Stimulated activated CD4-positive, alpha-beta T cell treated with anti-CD3 and anti-CD28 coated beads, Interleukin-15, amount 100 ng/mL, for 24 hours (primary cell): ENCODE data around the gene ATP11A.
"Not testable (repeated sequence)": the region's sequence is repeated elsewhere in the genome, so short reads cannot be mapped to it uniquely, and the experiment has no call there.

Experiments used
- DNase-seq: peaks from one replicate; pipeline ENCODE4 v3.0.0-alpha.2; 2020

The ATP11A gene

GRCh38 chr13:112844411-112844810 is 154.6 kb downstream of the ATP11A start:
- no peak for DNase-seq

DNA sequence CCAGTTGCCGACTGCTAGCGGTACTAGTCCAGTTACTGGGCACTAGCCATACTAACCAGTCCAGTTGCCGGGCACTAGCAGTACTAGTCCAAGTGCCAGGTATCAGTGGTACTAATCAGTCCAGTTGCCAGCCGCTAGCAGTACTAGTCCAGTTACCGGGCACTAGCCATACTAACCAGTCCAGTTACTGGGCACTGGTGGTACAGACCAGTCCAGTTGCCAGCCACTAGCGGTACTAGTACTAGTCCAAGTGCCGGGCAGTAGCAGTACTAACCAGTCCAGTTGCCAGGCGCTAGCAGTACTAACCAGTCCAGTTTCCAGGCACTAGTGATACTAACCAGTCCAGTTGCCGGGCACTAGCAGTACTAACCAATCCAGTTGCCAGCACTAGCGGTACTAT is 155.0 kb downstream of the ATP11A start:
- DNase-seq = no peak

GRCh38 chr13:112845511-112846144 is 155.8 kb downstream of the ATP11A start:
- no peak for DNase-seq

DNA sequence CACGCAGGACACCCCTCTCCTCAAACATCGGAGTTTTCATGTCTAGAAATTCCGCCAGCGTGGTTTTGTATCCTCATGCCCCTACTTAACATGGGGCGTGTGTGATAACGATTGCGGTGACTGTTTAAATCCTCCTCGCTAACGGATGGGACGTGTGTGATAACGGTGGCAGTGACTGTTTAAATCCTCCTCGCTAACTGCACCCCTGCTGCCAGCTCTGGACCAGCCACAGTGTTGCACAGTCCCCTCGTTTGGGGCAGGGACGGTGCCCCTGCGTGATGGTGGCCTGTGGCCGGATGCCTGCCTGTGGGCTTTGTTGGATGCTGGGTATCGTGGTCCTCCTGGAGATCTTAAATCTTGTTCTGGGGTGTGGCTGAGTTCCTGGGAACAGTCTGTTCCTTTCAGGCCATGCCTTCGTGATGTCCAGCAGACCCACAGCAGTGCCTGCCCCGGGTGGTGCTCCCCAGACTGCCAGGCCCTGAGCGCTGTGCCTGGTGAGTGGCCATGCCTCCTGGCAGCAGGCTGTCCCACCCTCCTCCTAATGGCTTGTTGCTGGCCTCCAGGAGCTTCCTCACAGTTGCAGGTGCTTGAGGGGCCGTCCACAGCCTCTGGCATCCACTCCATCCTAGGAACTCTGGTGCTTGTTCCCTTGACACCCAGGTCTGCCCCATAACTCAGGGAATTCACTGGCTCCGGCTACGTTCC is 156.7 kb downstream of the ATP11A start:
- no peak for DNase-seq

GRCh38 chr13:112849500-112849899 is 159.7 kb downstream of the ATP11A start:
- no peak for DNase-seq

- DNase-seq = no peak
Observed at GRCh38 chr13:112850273-112850672, 160.4 kb downstream of the ATP11A start.

GRCh38 chr13:112851107-112852038 is 161.5 kb downstream of the ATP11A start:
- no peak for DNase-seq

DNA sequence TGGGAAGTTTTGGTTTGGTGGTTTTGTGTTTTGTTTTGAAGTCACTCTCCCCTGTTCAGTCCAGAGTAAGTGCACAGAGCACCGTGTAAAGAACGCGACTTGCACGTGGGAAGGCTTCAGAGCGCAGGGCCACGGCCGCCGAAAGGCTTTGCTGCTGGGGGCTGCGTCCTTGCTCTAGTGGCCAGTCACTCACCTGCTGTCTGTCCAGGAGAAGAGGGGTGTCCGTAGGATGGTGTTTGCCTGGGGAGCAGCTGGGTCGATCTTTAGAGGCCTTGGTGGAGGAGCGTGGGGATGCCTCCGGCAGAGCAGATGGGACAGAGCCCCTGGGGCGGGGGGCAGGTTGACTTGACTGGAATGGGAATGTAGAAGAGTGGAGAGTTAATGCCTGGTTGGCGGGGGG is 162.6 kb downstream of the ATP11A start:
- DNase-seq = no peak

DNA sequence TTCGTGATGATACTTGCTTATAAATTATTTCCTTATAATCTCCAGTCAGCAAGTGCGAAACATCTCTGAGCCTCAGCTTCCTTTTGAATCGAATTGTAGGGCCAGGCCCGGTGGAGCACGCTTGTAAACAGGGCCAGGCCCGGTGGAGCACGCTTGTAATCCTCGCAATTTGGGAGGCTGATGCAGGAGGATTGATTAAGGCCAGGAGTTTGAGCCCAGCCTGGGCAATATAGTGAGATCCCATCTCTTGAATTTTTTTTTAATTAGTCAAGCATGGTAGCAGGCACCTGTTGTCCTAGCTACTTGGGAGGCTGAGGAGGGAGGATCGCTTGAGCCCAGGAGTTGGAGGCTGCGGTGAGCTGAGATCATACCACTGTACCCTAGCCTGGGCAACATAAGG is 163.0 kb downstream of the ATP11A start:
- no peak for DNase-seq

DNA sequence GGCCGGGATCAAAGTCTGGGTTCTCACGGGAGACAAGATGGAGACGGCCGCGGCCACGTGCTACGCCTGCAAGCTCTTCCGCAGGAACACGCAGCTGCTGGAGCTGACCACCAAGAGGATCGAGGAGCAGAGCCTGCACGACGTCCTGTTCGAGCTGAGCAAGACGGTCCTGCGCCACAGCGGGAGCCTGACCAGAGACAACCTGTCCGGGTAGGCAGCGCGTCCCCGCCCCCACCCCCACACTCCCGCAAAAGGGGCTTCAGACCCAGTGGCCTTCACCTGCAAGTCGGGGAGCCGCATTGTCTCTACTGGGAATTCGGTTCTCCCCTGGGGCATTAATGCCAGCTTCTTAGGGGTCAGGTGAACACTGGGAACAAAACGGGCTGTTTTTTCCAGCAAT is 164.5 kb downstream of the ATP11A start:
- DNase-seq = no peak

- no peak for DNase-seq
Observed at GRCh38 chr13:112855859-112856258, 166.0 kb downstream of the ATP11A start.

DNA sequence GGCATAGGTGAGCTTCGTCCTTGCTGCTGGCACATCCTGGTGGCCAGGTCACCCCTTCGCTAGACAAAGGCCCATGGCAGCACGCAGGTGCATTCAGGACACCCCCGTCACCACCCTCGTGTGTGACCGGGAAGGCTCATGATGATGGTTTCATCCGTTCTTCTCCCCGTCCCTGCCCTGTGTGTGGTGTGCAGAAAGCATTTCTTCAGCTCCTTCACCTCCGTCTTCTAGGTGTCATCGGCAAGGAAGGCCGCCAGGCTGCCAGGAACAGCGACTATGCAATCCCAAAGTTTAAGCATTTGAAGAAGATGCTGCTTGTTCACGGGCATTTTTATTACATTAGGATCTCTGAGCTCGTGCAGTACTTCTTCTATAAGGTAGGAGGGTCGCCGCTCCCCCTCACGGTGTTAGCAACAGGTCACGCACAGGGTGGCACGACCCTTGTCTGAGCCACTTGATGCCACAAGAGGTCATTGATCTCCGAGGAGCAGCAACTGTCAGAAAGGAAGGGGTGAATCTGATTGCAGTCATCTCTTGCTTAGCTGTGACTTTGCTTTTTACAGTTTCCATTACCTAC is 168.2 kb downstream of the ATP11A start:
- no peak for DNase-seq

GRCh38 chr13:112859128-112859816 is 169.4 kb downstream of the ATP11A start:
- DNase-seq = no peak

DNA sequence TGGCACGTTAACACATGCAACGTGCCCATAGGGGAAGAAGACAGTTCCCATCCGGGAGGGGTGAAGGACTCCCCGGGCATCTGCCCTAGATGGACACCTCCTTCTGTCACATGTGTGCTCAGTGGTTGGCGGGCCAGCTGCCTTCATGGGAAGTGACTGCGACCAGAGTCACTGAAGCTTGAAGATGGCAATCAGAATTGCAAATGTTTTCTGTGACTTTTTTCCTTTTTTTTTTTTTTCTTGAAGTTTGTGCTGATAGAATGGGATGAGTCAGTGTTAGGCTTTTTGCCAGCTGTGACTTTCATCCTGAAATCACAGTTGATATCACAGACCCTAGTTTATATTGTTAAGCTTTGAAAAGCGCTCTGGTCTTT is 170.0 kb downstream of the ATP11A start:
- no peak for DNase-seq

DNA sequence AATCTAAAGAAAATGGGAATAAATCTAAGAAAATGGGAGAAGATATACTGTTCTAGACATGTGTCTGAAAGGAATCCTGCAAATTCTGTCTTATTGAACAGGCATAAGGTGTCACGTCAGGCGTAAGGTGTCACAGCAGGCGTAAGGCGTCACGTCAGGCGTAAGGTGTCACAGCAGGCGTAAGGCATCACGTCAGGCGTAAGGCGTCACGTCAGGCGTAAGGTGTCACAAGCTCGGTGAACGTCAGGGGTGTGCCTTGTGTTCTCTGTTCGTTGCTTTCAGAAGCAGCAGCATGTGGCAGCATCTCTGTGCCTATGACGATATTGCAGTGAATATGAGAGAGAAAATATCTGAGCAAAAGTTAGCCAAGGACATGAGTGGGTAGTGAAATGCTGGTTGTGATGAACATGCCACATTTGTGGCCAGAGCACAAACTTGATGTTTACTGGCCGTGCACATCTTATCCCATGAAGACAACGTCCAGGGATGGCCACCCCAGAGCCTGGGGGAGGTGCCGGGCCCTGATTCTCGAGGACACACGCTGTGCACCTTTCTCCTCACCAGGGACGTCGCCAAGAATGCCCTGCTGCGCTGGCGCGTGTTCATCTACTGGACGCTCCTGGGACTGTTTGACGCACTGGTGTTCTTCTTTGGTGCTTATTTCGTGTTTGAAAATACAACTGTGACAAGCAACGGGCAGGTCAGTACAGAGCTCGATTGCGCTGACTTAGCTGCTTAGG is 172.2 kb downstream of the ATP11A start:
- DNase-seq = no peak

- not testable (repeated sequence) for DNase-seq
Observed at GRCh38 chr13:112863356-112863755, 173.5 kb downstream of the ATP11A start.

DNA sequence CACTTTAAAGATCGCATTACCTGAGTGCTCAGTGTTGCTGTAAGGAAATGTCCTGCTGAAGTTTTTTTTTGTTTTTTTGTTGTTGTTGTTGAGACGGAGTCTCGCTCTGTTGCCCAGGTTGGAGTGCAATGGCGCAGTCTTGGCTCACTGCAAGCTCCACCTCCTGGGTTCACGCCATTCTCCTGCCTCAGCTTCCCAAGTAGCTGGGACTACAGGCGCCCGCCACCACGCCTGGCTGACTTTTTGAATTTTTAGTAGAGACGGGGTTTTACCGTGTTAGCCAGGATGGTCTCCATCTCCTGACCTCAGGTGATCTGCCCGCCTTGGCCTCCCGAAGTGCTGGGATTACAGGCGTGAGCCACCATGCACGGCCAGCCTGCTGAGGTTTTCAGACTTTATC is 175.6 kb downstream of the ATP11A start:
- not testable (repeated sequence) for DNase-seq

DNA sequence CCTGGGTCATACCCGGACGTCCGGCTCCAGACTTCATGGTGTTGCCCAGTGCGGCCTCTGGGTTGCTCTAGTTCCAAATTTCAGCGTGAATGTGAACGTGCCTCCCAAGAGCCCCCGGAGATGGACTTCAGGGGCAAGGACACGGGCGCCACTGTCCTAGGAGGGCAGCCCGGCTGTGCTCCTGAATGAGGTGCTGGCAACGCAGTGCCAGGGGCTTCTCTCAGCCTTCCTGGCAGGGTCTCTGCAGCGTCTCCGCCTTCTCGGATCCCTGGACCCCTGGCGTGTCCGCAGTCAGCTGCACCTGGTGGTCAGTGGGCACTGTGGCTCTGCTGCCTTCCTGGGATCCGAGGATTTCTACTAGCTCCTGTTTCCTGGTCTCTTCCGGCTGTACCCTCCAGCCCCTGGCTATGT is 177.5 kb downstream of the ATP11A start:
- no peak for DNase-seq

- DNase-seq = no peak
Observed at GRCh38 chr13:112868308-112868707, 178.5 kb downstream of the ATP11A start.

- no peak for DNase-seq
Observed at GRCh38 chr13:112869202-112870050, 179.6 kb downstream of the ATP11A start.

- DNase-seq = no peak
Observed at GRCh38 chr13:112870051-112870331, 180.2 kb downstream of the ATP11A start.
